HEK293 (cell line): ENCODE measurements around the gene KCTD7.

Experiments
- CTCF ChIA-PET: fragments of 350-600 bp; formaldehyde crosslinking; extraction: SDS; loops from one replicate; lab custom pipeline; 2021; ENCODE audit warnings: antibody characterized with exemption; lab: Yijun Ruan, JAX
- POLR2A ChIA-PET: fragments of 300-600 bp; formaldehyde crosslinking; extraction: SDS; loops from one replicate; lab custom pipeline; 2020; ENCODE audit warnings: antibody characterized with exemption, inconsistent platforms; lab: Yijun Ruan, JAX
- H3K27ac ChIP-seq: fragments of 200-500 bp; sonication (Bioruptor generic); 2 replicates; pipeline ENCODE4 v1.5.1; 2014; ENCODE audit warnings: low read depth, low read length, control low read depth, inconsistent platforms; ENCODE audit errors: extremely low read depth
- H3K36me3 ChIP-seq, 2 experiments: fragments of 200-500 bp in 1 of 2; sonication (Bioruptor generic) in 1 of 2; 1 replicate in 1 of 2; 2 replicates in 1 of 2; pipeline ENCODE4 v1.5.1; 2014 to 2017; ENCODE audit warnings: inconsistent platforms in 2 of 2, low read length in 2 of 2; ENCODE audit not compliant: control insufficient read depth in 2 of 2, insufficient read depth in 1 of 2
- H3K4me1 ChIP-seq: fragments of 200-500 bp; sonication (Bioruptor generic); 2 replicates; pipeline ENCODE4 v1.5.1; 2014; ENCODE audit warnings: mild to moderate bottlenecking, low read length, inconsistent platforms; ENCODE audit not compliant: control insufficient read depth, insufficient read depth
- H3K4me3 ChIP-seq: 2 replicates; pipeline ENCODE4 v1.5.1; 2011; ENCODE audit warnings: low read depth, mild to moderate bottlenecking, control low read depth, low read length, moderate library complexity
- H3K9me3 ChIP-seq: fragments of 200-500 bp; sonication (Bioruptor generic); 2 replicates; pipeline ENCODE4 v1.5.1; 2014; ENCODE audit warnings: low read depth, low read length, inconsistent platforms; ENCODE audit not compliant: control insufficient read depth, insufficient read depth
- KLF1 ChIP-seq: fragments of 450-650 bp; formaldehyde crosslinking; IDR thresholded peaks from 2 replicates; pipeline ENCODE4 v1.5.1; 2016; ENCODE audit warnings: missing biosample characterization, missing genetic modification characterization
- SP2 ChIP-seq: fragments of 450-650 bp; formaldehyde crosslinking; IDR thresholded peaks from 2 replicates; pipeline ENCODE4 v1.5.1; 2016; ENCODE audit warnings: missing biosample characterization, missing genetic modification characterization
- ZBTB17 ChIP-seq: fragments of 450-650 bp; formaldehyde crosslinking; IDR thresholded peaks from 2 replicates; pipeline ENCODE4 v1.5.1; 2016; ENCODE audit warnings: missing biosample characterization, missing genetic modification characterization
- ZBTB21 ChIP-seq: fragments of 450-650 bp; formaldehyde crosslinking; IDR thresholded peaks from 2 replicates; pipeline ENCODE4 v1.5.1; 2017; ENCODE audit warnings: missing biosample characterization, missing genetic modification characterization
- ZBTB48 ChIP-seq: fragments of 450-650 bp; formaldehyde crosslinking; IDR thresholded peaks from 2 replicates; pipeline ENCODE4 v1.5.1; 2016; ENCODE audit warnings: missing biosample characterization, missing genetic modification characterization
- ZFP3 ChIP-seq: fragments of 450-650 bp; formaldehyde crosslinking; IDR thresholded peaks from 2 replicates; pipeline ENCODE4 v1.5.1; 2016; ENCODE audit warnings: low read depth, missing biosample characterization, missing genetic modification characterization
- ZNF23 ChIP-seq: fragments of 450-650 bp; formaldehyde crosslinking; IDR thresholded peaks from 2 replicates; pipeline ENCODE4 v1.5.1; 2016; ENCODE audit warnings: missing biosample characterization, missing genetic modification characterization, borderline replicate concordance
- ZNF24 ChIP-seq: fragments of 450-650 bp; formaldehyde crosslinking; IDR thresholded peaks from 2 replicates; pipeline ENCODE4 v1.5.1; 2016; ENCODE audit warnings: missing biosample characterization, missing genetic modification characterization
- ZNF324 ChIP-seq: fragments of 450-650 bp; formaldehyde crosslinking; IDR thresholded peaks from 2 replicates; pipeline ENCODE4 v1.5.1; 2016; ENCODE audit warnings: missing biosample characterization, missing genetic modification characterization
- ZNF335 ChIP-seq: fragments of 450-650 bp; formaldehyde crosslinking; conservative IDR thresholded peaks from 2 replicates; pipeline ENCODE4 v1.5.1; 2016; ENCODE audit warnings: missing biosample characterization, missing genetic modification characterization
- ZNF37A ChIP-seq: fragments of 450-650 bp; IDR thresholded peaks from 2 replicates; pipeline ENCODE4 v1.5.1; 2018; ENCODE audit warnings: missing biosample characterization, missing genetic modification characterization
- ZNF391 ChIP-seq: fragments of 450-650 bp; formaldehyde crosslinking; IDR thresholded peaks from 2 replicates; pipeline ENCODE4 v1.5.1; 2016; ENCODE audit warnings: low read depth, missing biosample characterization, missing genetic modification characterization, borderline replicate concordance
- ZNF423 ChIP-seq: fragments of 450-650 bp; formaldehyde crosslinking; IDR thresholded peaks from 2 replicates; pipeline ENCODE4 v1.5.1; 2016; ENCODE audit warnings: missing biosample characterization, missing genetic modification characterization
- ZNF501 ChIP-seq: fragments of 450-650 bp; formaldehyde crosslinking; IDR thresholded peaks from 2 replicates; pipeline ENCODE4 v1.5.1; 2016; ENCODE audit warnings: missing biosample characterization, missing genetic modification characterization
- ZNF530 ChIP-seq: fragments of 450-650 bp; formaldehyde crosslinking; IDR thresholded peaks from 2 replicates; pipeline ENCODE4 v1.5.1; 2016; ENCODE audit warnings: low read depth, missing biosample characterization, missing genetic modification characterization
- ZNF549 ChIP-seq: fragments of 450-650 bp; IDR thresholded peaks from 2 replicates; pipeline ENCODE4 v1.5.1; 2018; ENCODE audit warnings: missing biosample characterization, missing genetic modification characterization, mild to moderate bottlenecking, inconsistent platforms, moderate library complexity
- ZNF768 ChIP-seq: fragments of 450-650 bp; formaldehyde crosslinking; IDR thresholded peaks from 2 replicates; pipeline ENCODE4 v1.5.1; 2018; ENCODE audit warnings: missing biosample characterization, mild to moderate bottlenecking, missing genetic modification characterization
- ZNF837 ChIP-seq: fragments of 450-650 bp; formaldehyde crosslinking; IDR thresholded peaks from 2 replicates; pipeline ENCODE4 v1.5.1; 2016; ENCODE audit warnings: missing biosample characterization, missing genetic modification characterization
- ZXDB ChIP-seq: fragments of 450-650 bp; formaldehyde crosslinking; IDR thresholded peaks from 2 replicates; pipeline ENCODE4 v1.5.1; 2016; ENCODE audit warnings: missing biosample characterization, missing genetic modification characterization
- TF ChIP-seq, protein P1 (sequence below): fragments of 450-650 bp; formaldehyde crosslinking; IDR thresholded peaks from 2 replicates; pipeline ENCODE4 v1.5.1; 2016; ENCODE audit warnings: missing biosample characterization, missing genetic modification characterization
- TF ChIP-seq, protein P2 (sequence below): fragments of 450-650 bp; formaldehyde crosslinking; IDR thresholded peaks from 2 replicates; pipeline ENCODE4 v1.5.1; 2016; ENCODE audit warnings: missing biosample characterization, missing genetic modification characterization
- TF ChIP-seq, protein P3 (sequence below): fragments of 450-650 bp; formaldehyde crosslinking; conservative IDR thresholded peaks from 2 replicates; pipeline ENCODE4 v1.5.1; 2016; ENCODE audit warnings: low read depth, missing biosample characterization, missing genetic modification characterization
- TF ChIP-seq, protein P4 (sequence below): fragments of 450-650 bp; formaldehyde crosslinking; IDR thresholded peaks from 2 replicates; pipeline ENCODE4 v1.5.1; 2016; ENCODE audit warnings: missing biosample characterization, missing genetic modification characterization
- TF ChIP-seq, protein P5 (sequence below): fragments of 450-650 bp; formaldehyde crosslinking; IDR thresholded peaks from 2 replicates; pipeline ENCODE4 v1.5.1; 2016; ENCODE audit warnings: missing biosample characterization, missing genetic modification characterization

Gene KCTD7

DNA sequence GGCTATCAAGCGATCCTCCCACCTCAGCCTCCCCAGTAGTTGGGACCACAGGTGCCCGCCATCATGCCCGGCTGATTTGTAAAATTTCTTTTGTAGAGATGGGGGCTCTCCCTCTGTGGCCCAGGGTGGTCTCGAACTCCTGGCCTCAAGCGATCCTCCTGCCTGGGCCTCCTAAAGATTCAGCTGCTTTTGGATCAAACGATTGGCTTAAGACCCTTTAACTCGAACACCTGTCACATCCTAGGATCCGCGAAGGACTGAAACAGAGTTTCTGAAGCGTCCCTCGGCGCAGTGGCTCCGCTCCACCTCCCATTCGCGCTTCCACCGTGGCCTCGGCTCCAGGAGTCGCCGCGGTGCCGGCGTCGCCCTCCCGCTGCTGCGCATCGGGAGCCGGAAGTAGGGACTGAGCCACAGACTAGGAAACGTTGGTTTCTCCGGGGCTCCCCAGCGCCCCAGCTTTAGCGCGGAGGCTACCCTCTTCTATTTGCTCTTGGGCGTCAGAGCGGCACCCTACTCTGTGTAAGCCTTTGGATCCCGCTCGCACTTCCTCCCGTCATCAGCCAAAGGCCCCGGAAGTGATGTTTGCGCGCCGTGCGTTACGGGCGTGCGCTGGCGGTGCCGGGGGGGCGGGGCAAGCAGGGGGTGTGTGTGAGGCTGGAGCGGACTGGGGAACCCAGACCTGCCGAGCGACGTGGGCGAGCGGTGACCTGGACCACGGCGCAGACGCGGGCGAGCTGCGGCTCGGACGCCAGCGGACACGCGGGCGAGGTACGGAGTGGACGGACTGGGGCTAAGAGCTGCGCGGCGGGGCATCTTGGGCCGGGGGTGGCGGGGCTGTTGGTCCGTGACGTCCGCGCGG is 53.0 kb downstream of the KCTD7 start:
- ChIA-PET CTCF (interaction anchor here (1.0 kb wide), 1 partner anchor 13 kb away, joined by 3 read pairs; no protein-coding TSS in a partner anchor), POLR2A (interaction anchor here (0.5 to 2.0 kb wide), 7 partner anchors 10 to 314 kb away, joined by 3 to 8 read pairs (median 4); partner anchors contain the start of gene RABGEF1)
- Histone ChIP-seq H3K4me3 (peak overlapping the region; percentile 96), H3K27ac (peak overlapping the region; percentile 78), H3K9me3 (no peaks in the 10 kb centered on the region), H3K4me1 (no peaks in the 10 kb centered on the region), H3K36me3 (no peaks in the 10 kb centered on the region; a peak in 1 of 3 replicates)
- peak; percentile 64; the same call in 1 of the 2 replicates for TF ChIP-seq ZNF501 (tag by site-specific recombination)
- TF ChIP-seq ZNF23 (tag by site-specific recombination) = no peak
- 0 out of 2 replicates have a peak, but pooled peaks have one; percentile 42 for TF ChIP-seq ZXDB (tag by site-specific recombination)
- TF ChIP-seq, protein P1, sequence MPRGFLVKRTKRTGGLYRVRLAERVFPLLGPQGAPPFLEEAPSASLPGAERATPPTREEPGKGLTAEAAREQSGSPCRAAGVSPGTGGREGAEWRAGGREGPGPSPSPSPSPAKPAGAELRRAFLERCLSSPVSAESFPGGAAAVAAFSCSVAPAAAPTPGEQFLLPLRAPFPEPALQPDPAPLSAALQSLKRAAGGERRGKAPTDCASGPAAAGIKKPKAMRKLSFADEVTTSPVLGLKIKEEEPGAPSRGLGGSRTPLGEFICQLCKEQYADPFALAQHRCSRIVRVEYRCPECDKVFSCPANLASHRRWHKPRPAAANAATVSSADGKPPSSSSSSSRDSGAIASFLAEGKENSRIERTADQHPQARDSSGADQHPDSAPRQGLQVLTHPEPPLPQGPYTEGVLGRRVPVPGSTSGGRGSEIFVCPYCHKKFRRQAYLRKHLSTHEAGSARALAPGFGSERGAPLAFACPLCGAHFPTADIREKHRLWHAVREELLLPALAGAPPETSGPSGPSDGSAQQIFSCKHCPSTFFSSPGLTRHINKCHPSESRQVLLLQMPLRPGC (tag by site-specific recombination) = peak; percentile 43
- TF ChIP-seq, protein P2, sequence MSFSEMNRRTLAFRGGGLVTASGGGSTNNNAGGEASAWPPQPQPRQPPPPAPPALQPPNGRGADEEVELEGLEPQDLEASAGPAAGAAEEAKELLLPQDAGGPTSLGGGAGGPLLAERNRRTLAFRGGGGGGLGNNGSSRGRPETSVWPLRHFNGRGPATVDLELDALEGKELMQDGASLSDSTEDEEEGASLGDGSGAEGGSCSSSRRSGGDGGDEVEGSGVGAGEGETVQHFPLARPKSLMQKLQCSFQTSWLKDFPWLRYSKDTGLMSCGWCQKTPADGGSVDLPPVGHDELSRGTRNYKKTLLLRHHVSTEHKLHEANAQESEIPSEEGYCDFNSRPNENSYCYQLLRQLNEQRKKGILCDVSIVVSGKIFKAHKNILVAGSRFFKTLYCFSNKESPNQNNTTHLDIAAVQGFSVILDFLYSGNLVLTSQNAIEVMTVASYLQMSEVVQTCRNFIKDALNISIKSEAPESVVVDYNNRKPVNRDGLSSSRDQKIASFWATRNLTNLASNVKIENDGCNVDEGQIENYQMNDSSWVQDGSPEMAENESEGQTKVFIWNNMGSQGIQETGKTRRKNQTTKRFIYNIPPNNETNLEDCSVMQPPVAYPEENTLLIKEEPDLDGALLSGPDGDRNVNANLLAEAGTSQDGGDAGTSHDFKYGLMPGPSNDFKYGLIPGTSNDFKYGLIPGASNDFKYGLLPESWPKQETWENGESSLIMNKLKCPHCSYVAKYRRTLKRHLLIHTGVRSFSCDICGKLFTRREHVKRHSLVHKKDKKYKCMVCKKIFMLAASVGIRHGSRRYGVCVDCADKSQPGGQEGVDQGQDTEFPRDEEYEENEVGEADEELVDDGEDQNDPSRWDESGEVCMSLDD (tag by site-specific recombination) = peak; percentile 72; the same call in 1 of the 2 replicates
- TF ChIP-seq ZNF837 (tag by site-specific recombination) = no peak
- TF ChIP-seq ZNF335 = peak; percentile 92
- peak; percentile 82 for TF ChIP-seq ZBTB21 (tag by site-specific recombination)
- TF ChIP-seq, protein P3, sequence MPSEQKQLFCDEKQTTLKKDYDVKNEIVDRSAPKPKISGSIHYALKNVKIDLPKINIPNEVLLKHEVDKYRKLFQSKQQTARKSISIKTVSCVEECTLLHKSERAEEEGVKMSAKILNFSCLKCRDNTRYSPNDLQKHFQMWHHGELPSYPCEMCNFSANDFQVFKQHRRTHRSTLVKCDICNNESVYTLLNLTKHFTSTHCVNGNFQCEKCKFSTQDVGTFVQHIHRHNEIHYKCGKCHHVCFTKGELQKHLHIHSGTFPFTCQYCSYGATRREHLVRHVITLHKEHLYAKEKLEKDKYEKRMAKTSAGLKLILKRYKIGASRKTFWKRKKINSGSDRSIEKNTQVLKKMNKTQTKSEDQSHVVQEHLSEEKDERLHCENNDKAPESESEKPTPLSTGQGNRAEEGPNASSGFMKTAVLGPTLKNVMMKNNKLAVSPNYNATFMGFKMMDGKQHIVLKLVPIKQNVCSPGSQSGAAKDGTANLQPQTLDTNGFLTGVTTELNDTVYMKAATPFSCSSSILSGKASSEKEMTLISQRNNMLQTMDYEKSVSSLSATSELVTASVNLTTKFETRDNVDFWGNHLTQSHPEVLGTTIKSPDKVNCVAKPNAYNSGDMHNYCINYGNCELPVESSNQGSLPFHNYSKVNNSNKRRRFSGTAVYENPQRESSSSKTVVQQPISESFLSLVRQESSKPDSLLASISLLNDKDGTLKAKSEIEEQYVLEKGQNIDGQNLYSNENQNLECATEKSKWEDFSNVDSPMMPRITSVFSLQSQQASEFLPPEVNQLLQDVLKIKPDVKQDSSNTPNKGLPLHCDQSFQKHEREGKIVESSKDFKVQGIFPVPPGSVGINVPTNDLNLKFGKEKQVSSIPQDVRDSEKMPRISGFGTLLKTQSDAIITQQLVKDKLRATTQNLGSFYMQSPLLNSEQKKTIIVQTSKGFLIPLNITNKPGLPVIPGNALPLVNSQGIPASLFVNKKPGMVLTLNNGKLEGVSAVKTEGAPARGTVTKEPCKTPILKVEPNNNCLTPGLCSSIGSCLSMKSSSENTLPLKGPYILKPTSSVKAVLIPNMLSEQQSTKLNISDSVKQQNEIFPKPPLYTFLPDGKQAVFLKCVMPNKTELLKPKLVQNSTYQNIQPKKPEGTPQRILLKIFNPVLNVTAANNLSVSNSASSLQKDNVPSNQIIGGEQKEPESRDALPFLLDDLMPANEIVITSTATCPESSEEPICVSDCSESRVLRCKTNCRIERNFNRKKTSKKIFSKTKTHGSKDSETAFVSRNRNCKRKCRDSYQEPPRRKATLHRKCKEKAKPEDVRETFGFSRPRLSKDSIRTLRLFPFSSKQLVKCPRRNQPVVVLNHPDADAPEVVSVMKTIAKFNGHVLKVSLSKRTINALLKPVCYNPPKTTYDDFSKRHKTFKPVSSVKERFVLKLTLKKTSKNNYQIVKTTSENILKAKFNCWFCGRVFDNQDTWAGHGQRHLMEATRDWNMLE = peak; percentile 55; the same call in 1 of the 2 replicates
- no peak; the same call in 1 of the 2 replicates for TF ChIP-seq ZNF391 (tag by site-specific recombination)
- no peak for TF ChIP-seq ZNF768 (tag by site-specific recombination)
- no peak for TF ChIP-seq ZNF549 (tag by site-specific recombination)
- peak; percentile 65; the same call in 1 of the 2 replicates for TF ChIP-seq ZBTB48 (tag by site-specific recombination)
- TF ChIP-seq, protein P4, sequence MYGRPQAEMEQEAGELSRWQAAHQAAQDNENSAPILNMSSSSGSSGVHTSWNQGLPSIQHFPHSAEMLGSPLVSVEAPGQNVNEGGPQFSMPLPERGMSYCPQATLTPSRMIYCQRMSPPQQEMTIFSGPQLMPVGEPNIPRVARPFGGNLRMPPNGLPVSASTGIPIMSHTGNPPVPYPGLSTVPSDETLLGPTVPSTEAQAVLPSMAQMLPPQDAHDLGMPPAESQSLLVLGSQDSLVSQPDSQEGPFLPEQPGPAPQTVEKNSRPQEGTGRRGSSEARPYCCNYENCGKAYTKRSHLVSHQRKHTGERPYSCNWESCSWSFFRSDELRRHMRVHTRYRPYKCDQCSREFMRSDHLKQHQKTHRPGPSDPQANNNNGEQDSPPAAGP (tag by site-specific recombination) = peak; percentile 65; the same call in 1 of the 2 replicates
- peak; percentile 84 for TF ChIP-seq ZBTB17 (tag by site-specific recombination)
- 0 out of 2 replicates have a peak, but pooled peaks have one; percentile 67 for TF ChIP-seq ZNF324
- peak; percentile 89 for TF ChIP-seq SP2 (tag by site-specific recombination)
- TF ChIP-seq ZNF530 (tag by site-specific recombination) = no peak
- TF ChIP-seq ZNF37A = no peak
- TF ChIP-seq ZFP3 (tag by site-specific recombination) = no peak
- no peak for TF ChIP-seq ZNF24
- TF ChIP-seq, protein P5, sequence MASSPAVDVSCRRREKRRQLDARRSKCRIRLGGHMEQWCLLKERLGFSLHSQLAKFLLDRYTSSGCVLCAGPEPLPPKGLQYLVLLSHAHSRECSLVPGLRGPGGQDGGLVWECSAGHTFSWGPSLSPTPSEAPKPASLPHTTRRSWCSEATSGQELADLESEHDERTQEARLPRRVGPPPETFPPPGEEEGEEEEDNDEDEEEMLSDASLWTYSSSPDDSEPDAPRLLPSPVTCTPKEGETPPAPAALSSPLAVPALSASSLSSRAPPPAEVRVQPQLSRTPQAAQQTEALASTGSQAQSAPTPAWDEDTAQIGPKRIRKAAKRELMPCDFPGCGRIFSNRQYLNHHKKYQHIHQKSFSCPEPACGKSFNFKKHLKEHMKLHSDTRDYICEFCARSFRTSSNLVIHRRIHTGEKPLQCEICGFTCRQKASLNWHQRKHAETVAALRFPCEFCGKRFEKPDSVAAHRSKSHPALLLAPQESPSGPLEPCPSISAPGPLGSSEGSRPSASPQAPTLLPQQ = 0 out of 2 replicates have a peak, but pooled peaks have one; percentile 42
- TF ChIP-seq KLF1 (tag by site-specific recombination) = 0 out of 2 replicates have a peak, but pooled peaks have one; percentile 37
- peak; percentile 38; the same call in 1 of the 2 replicates for TF ChIP-seq ZNF423
